Gastroesophageal sphincter (tissue), 4 donors: ENCODE measurements around the gene UXS1. TPM values are rescaled to one million over a fixed set of nuclear protein-coding genes. Genes with fewer than 3 reads are reported as not detected.

Experiments used
- ATAC-seq: fragments of 150-250 bp; one replicate; pipeline ENCODE4 v1.9.1; 2016; ENCODE audit warnings: mild to moderate bottlenecking, moderate library complexity
- H3K27ac ChIP-seq, 4 donors: fragments of 200-600 bp; sonication (generic) in 3 of 4; 1 replicate in 3 of 4; 2 replicates in 1 of 4; pipeline ENCODE4 v1.5.1; 2016 to 2019
- H3K27me3 ChIP-seq: fragments of 200-600 bp; sonication (generic); one replicate; pipeline ENCODE4 v1.5.1; 2019
- H3K36me3 ChIP-seq, 2 donors: fragments of 200-600 bp; sonication (generic); one replicate each; pipeline ENCODE4 v1.5.1; 2019; ENCODE audit warnings: control low read depth in 1 of 2
- H3K4me1 ChIP-seq, 3 donors: fragments of 200-600 bp; sonication (generic); 1 replicate in 2 of 3; 2 replicates in 1 of 3; pipeline ENCODE4 v1.5.1; 2016 to 2019; ENCODE audit warnings: control low read depth in 2 of 3
- H3K4me3 ChIP-seq, 2 donors: fragments of 200-600 bp; sonication (generic); one replicate each; pipeline ENCODE4 v1.5.1; 2019; ENCODE audit warnings: mild to moderate bottlenecking in 1 of 2, moderate library complexity in 1 of 2
- H3K9me3 ChIP-seq, 3 donors: fragments of 200-600 bp; sonication (generic); one replicate each; pipeline ENCODE4 v1.5.1; 2017 to 2019; ENCODE audit warnings: control low read depth in 2 of 3
- CTCF ChIP-seq, 4 experiments: fragments of 200-600 bp in 2 of 4; fragments of 450-650 bp in 2 of 4; sonication (generic) in 1 of 4; IDR thresholded peaks; one replicate each; pipeline ENCODE4 v1.5.1; 2017 to 2019; ENCODE audit warnings: antibody characterized with exemption in 4 of 4, mild to moderate bottlenecking in 2 of 4, moderate library complexity in 2 of 4
- EP300 ChIP-seq: sonication (generic); formaldehyde crosslinking; IDR thresholded peaks from one replicate; pipeline ENCODE4 v1.6.1; 2017; ENCODE audit warnings: antibody characterized with exemption, mild to moderate bottlenecking
- POLR2A ChIP-seq, 2 donors: fragments of 450-650 bp; IDR thresholded peaks; one replicate each; pipeline ENCODE4 v1.6.1; 2017; ENCODE audit warnings: antibody characterized with exemption in 2 of 2, mild to moderate bottlenecking in 2 of 2, moderate library complexity in 1 of 2
- POLR2AphosphoS5 ChIP-seq: sonication (generic); formaldehyde crosslinking; IDR thresholded peaks from one replicate; pipeline ENCODE4 v1.6.1; 2017; ENCODE audit warnings: antibody characterized with exemption
- WGBS, 2 donors: methylation state at CpG; one replicate each; pipeline ENCODE4 v1.1.5; 2018; ENCODE audit warnings: low coverage in 1 of 2; 5-methylcytosine and 5-hydroxymethylcytosine counted together
- total RNA-seq, 4 donors: library from RNA; depleted of rRNA; stranded (reverse); fragments of >200 nt; gene quantifications; one replicate each; pipeline ENCODE4 v1.1.0, GENCODE V29; 2016

Gene UXS1
- total RNA-seq, 4 donors from 2014 or later = 34.7 to 58.9 (median 52.1) TPM

GRCh38 chr2:106114166-106114565 lies 79.9 kb downstream of the UXS1 start:
- Histone ChIP-seq H3K4me3 (no peak overlapping the region), H3K4me1 (peaks cover 0 to 11% (median 0%) of the 10 kb centered on the region in 3 donors), H3K9me3 (no peaks in the 10 kb centered on the region), H3K27me3 (no peaks in the 10 kb centered on the region), H3K36me3 (peaks cover 0 to 60% of the 10 kb centered on the region in 2 donors), H3K27ac (no peak overlapping the region)
- no peak for TF ChIP-seq CTCF (IDR thresholded peaks at IDR 0.05)
- 77 to 83% methylated on average over 2 to 4 of the region's 4 CpGs for WGBS, 2 donors
- ATAC-seq = no peak

GRCh38 chr2:106113361-106113966 lies 80.6 kb downstream of the UXS1 start:
- H3K4me3 ChIP-seq = no peak overlapping the region
- peaks cover 0 to 12% (median 0%) of the 10 kb centered on the region in 3 donors for H3K4me1 ChIP-seq
- no peaks in the 10 kb centered on the region for H3K9me3 ChIP-seq
- ATAC-seq = no peak
- H3K36me3 ChIP-seq = peaks cover 0 to 62% of the 10 kb centered on the region in 2 donors
- no peak for TF ChIP-seq POLR2A (IDR thresholded peaks at IDR 0.05)
- H3K27ac ChIP-seq = no peak overlapping the region
- WGBS, 2 donors = 82 to 87% methylated on average over 7 to 12 of the region's 13 CpGs
- no peaks in the 10 kb centered on the region for H3K27me3 ChIP-seq

- Histone ChIP-seq H3K9me3 (no peaks in the 10 kb centered on the region), H3K36me3 (peaks cover 0 to 65% of the 10 kb centered on the region in 2 donors), H3K27me3 (no peaks in the 10 kb centered on the region), H3K27ac (no peak overlapping the region), H3K4me3 (no peak overlapping the region), H3K4me1 (peaks cover 0 to 27% (median 0%) of the 10 kb centered on the region in 3 donors)
- WGBS, 2 donors = 95 to 100% methylated on average over 2 to 4 of the region's 14 CpGs
- ATAC-seq = no peak
- TF ChIP-seq CTCF (IDR thresholded peaks at IDR 0.05) (no peak), EP300 (no peak), POLR2AphosphoS5 (no peak), POLR2A (IDR thresholded peaks at IDR 0.05) (no peak)
These were observed 82.1 kb downstream of the UXS1 start for GRCh38 chr2:106111882-106112571.

GRCh38 chr2:106109675-106110424 lies 84.3 kb downstream of the UXS1 start:
- Histone ChIP-seq H3K27me3 (no peaks in the 10 kb centered on the region), H3K27ac (no peak overlapping the region), H3K4me3 (no peak overlapping the region), H3K9me3 (no peaks in the 10 kb centered on the region), H3K36me3 (peaks cover 0 to 66% of the 10 kb centered on the region in 2 donors), H3K4me1 (peaks cover 0 to 34% (median 0%) of the 10 kb centered on the region in 3 donors)
- TF ChIP-seq EP300 = no peak
- no peak for TF ChIP-seq CTCF (IDR thresholded peaks at IDR 0.05)
- no peak for TF ChIP-seq POLR2AphosphoS5
- no peak for TF ChIP-seq POLR2A (IDR thresholded peaks at IDR 0.05)
- WGBS, 2 donors = 68 to 81% methylated on average over 5 to 10 of the region's 13 CpGs
- ATAC-seq = no peak

GRCh38 chr2:106108791-106109190 lies 85.3 kb downstream of the UXS1 start:
- Histone ChIP-seq H3K9me3 (no peaks in the 10 kb centered on the region), H3K4me3 (no peak overlapping the region), H3K4me1 (peaks cover 0 to 34% (median 0%) of the 10 kb centered on the region in 3 donors), H3K27ac (no peak overlapping the region), H3K27me3 (no peaks in the 10 kb centered on the region), H3K36me3 (peaks cover 0 to 63% of the 10 kb centered on the region in 2 donors)
- ATAC-seq = no peak
- TF ChIP-seq POLR2AphosphoS5 = no peak
- no peak for TF ChIP-seq EP300
- TF ChIP-seq CTCF (IDR thresholded peaks at IDR 0.05) = no peak
- TF ChIP-seq POLR2A (IDR thresholded peaks at IDR 0.05) = no peak
- 46 to 61% methylated on average over 5 to 7 of the region's 7 CpGs for WGBS, 2 donors
